Endodermal cell (in vitro differentiated cells): ENCODE data around the gene ADGRB3. TPM values are rescaled to one million over a fixed set of nuclear protein-coding genes. Genes with fewer than 3 reads are reported as not detected.

Experiments used
- DNase-seq: peaks from one replicate; pipeline ENCODE4 v3.0.0-alpha.2; 2017
- H3K27ac ChIP-seq: 2 replicates; pipeline ENCODE4 v1.5.1; 2013; ENCODE audit warnings: mild to moderate bottlenecking, low read depth, low read length, moderate library complexity
- H3K27me3 ChIP-seq: 2 replicates; pipeline ENCODE4 v1.6.1; 2013; ENCODE audit warnings: mild to moderate bottlenecking, low read length, moderate library complexity; ENCODE audit not compliant: insufficient read depth, control insufficient read depth, poor library complexity, severe bottlenecking
- H3K36me3 ChIP-seq: 2 replicates; pipeline ENCODE4 v1.7.0; 2013; ENCODE audit warnings: mild to moderate bottlenecking, low read length, moderate library complexity; ENCODE audit not compliant: control insufficient read depth, insufficient read depth
- H3K4me1 ChIP-seq: one replicate; pipeline ENCODE4 v1.7.0; 2013; ENCODE audit warnings: low read length; ENCODE audit not compliant: control insufficient read depth, insufficient read depth
- H3K4me3 ChIP-seq: 2 replicates; pipeline ENCODE4 v1.5.1; 2013; ENCODE audit warnings: mild to moderate bottlenecking, low read length, moderate library complexity
- H3K9ac ChIP-seq: 2 replicates; pipeline ENCODE4 v1.6.1; 2013; ENCODE audit warnings: mild to moderate bottlenecking, low read length, moderate library complexity; ENCODE audit not compliant: poor library complexity, severe bottlenecking; ENCODE audit errors: extremely low read depth
- H3K9me3 ChIP-seq: 2 replicates; pipeline ENCODE4 v1.6.1; 2013; ENCODE audit warnings: mild to moderate bottlenecking, low read length, moderate library complexity; ENCODE audit not compliant: control insufficient read depth
- H3K27ac Mint-ChIP-seq: 2 replicates; pipeline ENCODE4 v1.8.0; 2020; ENCODE audit warnings: mixed read lengths
- H3K27me3 Mint-ChIP-seq: 2 replicates; pipeline ENCODE4 v1.8.0; 2021; ENCODE audit warnings: mild to moderate bottlenecking, mixed read lengths; ENCODE audit not compliant: insufficient read depth
- H3K36me3 Mint-ChIP-seq: 2 replicates; pipeline ENCODE4 v1.8.0; 2020; ENCODE audit warnings: low read depth, mixed read lengths
- H3K4me1 Mint-ChIP-seq: 2 replicates; pipeline ENCODE4 v1.8.0; 2020; ENCODE audit warnings: mixed read lengths
- H3K4me3 Mint-ChIP-seq: 2 replicates; pipeline ENCODE4 v1.8.0; 2020; ENCODE audit warnings: mild to moderate bottlenecking, moderate library complexity, mixed read lengths
- H3K9me3 Mint-ChIP-seq: 2 replicates; pipeline ENCODE4 v1.8.0; 2020; ENCODE audit warnings: mild to moderate bottlenecking, mixed read lengths
- CTCF ChIP-seq: fragments of 200-600 bp; sonication (generic); conservative IDR thresholded peaks from 2 replicates; pipeline ENCODE4 v1.5.0; 2021; ENCODE audit warnings: antibody characterized with exemption, mild to moderate bottlenecking
- WGBS, 2 experiments: methylation state at CpG; one replicate each; pipeline versions ENCODE4 v1.1.5 to v1.1.7; 2013; ENCODE audit warnings: missing lambda C conversion rate in 2 of 2, mixed read lengths in 1 of 2; ENCODE audit not compliant: insufficient coverage in 1 of 2, insufficient read length in 1 of 2; 5-methylcytosine and 5-hydroxymethylcytosine counted together
- total RNA-seq, 2 donors: library from RNA; stranded (reverse); fragmentation: NEBNext Ultra II Directional in 1 of 2; extraction: Animal tissue kit (Norgen Biotek cat#: 25700) in 1 of 2; gene quantifications; 2 replicates in 1 of 2; 3 replicates in 1 of 2; pipeline ENCODE4 v1.2.1, GENCODE V29; 2021

ADGRB3 gene
- total RNA-seq, 2 donors from 2014 or later, result 0.33 to 1.3 TPM

- Histone ChIP-seq H3K9me3 (no peaks in the 10 kb centered on the region), H3K4me1 (no peaks in the 10 kb centered on the region), H3K4me3 (no peak overlapping the region), H3K27ac (no peak overlapping the region), H3K36me3 (no peaks in the 10 kb centered on the region), H3K27me3 (no peaks in the 10 kb centered on the region), H3K9ac (no peak overlapping the region)
- H3K4me3 Mint-ChIP-seq, result no peak overlapping the region
- H3K4me1 Mint-ChIP-seq, result no peaks in the 10 kb centered on the region
- H3K27ac Mint-ChIP-seq, result no peak overlapping the region
- no peak for DNase-seq
- TF ChIP-seq CTCF, result peak; percentile 58
- H3K27me3 Mint-ChIP-seq, result no peaks in the 10 kb centered on the region
- no peaks in the 10 kb centered on the region for H3K36me3 Mint-ChIP-seq
- no peaks in the 10 kb centered on the region for H3K9me3 Mint-ChIP-seq
Measured at GRCh38 chr6:69098910-69099309, 463.8 kb downstream of the ADGRB3 start.

GRCh38 chr6:69100772-69101171 is 465.7 kb downstream of the ADGRB3 start:
- H3K9ac ChIP-seq, result no peak overlapping the region
- H3K36me3 ChIP-seq, result no peaks in the 10 kb centered on the region
- H3K4me1 Mint-ChIP-seq, result no peaks in the 10 kb centered on the region
- H3K36me3 Mint-ChIP-seq, result no peaks in the 10 kb centered on the region
- H3K9me3 ChIP-seq, result no peaks in the 10 kb centered on the region
- H3K4me3 Mint-ChIP-seq, result no peak overlapping the region
- H3K27ac ChIP-seq, result no peak overlapping the region
- DNase-seq, result no peak
- TF ChIP-seq CTCF, result no peak
- H3K4me1 ChIP-seq, result no peaks in the 10 kb centered on the region
- H3K27me3 ChIP-seq, result no peaks in the 10 kb centered on the region
- no peaks in the 10 kb centered on the region for H3K9me3 Mint-ChIP-seq
- H3K27ac Mint-ChIP-seq, result no peak overlapping the region
- WGBS, 2 experiments, result 95% methylated on average over 2 of the region's 3 CpGs; no CpG with 5 or more reads in 1 of the 2 experiments
- H3K4me3 ChIP-seq, result no peak overlapping the region
- H3K27me3 Mint-ChIP-seq, result no peaks in the 10 kb centered on the region

GRCh38 chr6:69102416-69102815 is 467.3 kb downstream of the ADGRB3 start:
- Histone ChIP-seq H3K9ac (no peak overlapping the region), H3K4me3 (no peak overlapping the region), H3K27ac (no peak overlapping the region), H3K36me3 (no peaks in the 10 kb centered on the region), H3K27me3 (no peaks in the 10 kb centered on the region), H3K4me1 (no peaks in the 10 kb centered on the region), H3K9me3 (no peaks in the 10 kb centered on the region)
- Mint-ChIP-seq H3K9me3 (no peaks in the 10 kb centered on the region), H3K27me3 (no peaks in the 10 kb centered on the region), H3K27ac (no peak overlapping the region), H3K4me3 (no peak overlapping the region), H3K36me3 (no peaks in the 10 kb centered on the region), H3K4me1 (no peaks in the 10 kb centered on the region)
- 86 to 87% methylated on average over 1 to 2 of the region's 2 CpGs for WGBS, 2 experiments
- no peak for TF ChIP-seq CTCF
- no peak for DNase-seq
